Activated CD8-positive, alpha-beta memory T cell treated with anti-CD3 and anti-CD28 coated beads, Interleukin-2, amount 50 U/mL, for 24 hours (primary cell): ENCODE results near the gene PGM5.

Experiments
- DNase-seq: peaks from one replicate; pipeline ENCODE4 v3.0.0-alpha.2; 2020; ENCODE audit errors: extremely low read depth

The PGM5 gene

DNA sequence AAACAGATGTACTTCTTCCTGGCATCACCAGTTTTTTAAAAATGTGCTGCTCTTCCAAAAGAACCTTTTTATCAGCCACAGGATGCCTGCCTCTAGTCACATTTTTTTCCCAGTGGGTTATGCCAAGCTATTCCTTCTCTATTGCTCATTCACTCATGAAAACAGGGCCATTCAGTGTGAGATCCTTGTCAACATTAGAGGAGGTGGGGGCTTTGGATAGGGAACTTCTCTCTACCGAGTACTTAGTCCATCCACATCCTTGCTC, 181.1 kb downstream of the PGM5 start:
- no peak for DNase-seq

DNA sequence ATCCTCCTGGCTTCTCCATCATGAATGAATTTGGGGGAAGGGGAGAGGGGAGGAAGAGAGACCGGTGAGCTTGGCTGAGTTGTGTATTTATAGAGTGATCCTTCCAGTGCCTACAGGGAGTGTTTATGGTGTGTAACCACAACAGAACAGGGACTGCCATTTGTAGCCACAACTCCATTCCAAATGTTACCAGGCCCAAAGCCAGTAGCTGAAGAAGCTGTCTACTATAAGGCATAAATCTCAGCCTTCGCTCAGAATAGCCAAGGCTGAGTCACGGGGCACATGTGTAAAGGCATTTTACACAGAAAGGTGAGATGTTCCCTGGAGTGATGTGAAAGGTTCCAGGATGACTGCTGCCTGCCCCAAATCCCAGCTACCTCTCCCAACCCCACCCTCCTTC, 181.8 kb downstream of the PGM5 start:
- no peak for DNase-seq

DNA sequence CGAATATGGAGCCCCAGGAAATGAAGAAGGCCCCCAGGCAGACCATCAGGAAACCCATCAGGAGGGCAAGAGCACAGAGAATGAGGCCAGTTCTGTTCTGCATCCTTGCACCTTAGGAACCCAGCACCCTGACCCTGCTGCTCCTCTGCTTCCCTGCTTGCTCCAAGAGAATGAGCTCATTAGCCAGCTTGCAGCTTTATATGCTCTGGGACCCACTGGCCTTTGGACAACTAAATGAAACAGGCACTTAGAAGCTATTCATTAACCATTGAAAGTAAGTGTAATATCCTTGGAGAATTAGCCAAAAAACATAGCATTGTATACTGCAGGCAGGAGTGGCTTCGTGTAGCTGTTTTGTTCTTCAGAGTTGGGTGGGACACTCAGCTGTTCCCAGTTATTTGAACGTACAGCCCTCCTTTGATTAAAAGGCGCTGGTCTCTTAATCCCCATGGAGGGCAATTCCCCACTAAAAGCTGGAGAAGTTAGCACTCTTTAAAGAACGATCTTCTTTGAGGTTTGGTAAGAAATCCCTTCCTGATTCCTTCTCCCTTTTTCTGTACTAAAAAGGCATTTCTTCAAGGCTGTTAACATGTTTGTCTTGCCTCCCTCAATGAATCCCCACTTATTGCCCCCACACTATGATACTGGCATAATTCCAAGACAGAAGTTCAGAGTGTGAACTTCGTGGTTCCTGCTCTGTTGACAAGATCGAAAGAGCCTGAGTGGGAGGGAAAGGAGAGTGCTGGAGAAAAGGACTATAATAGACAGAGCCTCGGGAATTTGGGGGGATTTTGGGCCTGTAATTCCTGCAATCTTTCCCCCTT, 184.5 kb downstream of the PGM5 start, which contains the start of gene TMEM252:
Gene TMEM252, minus strand, starts transcription at position 172 of the 824 bp plus-strand sequence. Its CDS starts 69 bp downstream, at position 103.
- no peak for DNase-seq

DNA sequence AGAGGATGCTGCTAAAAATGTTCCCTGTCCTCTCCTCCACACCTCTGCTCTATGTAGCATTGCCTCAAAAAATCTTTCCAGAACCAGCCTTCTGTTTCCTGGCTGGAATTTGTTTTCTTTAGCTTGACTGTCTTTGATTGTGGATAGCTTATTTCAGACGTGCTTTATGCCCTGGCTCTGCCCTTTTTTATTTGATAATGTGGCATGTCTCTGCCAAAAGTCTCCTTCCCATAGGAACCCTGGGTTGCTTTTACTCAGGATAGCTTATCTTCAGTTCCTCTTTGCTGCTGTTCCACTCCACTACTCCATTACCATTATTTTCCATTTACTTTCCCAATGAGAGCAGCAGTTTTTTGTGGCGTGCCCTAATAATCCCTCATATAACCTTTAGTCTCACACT, 185.2 kb downstream of the PGM5 start:
- DNase-seq = no peak

DNA sequence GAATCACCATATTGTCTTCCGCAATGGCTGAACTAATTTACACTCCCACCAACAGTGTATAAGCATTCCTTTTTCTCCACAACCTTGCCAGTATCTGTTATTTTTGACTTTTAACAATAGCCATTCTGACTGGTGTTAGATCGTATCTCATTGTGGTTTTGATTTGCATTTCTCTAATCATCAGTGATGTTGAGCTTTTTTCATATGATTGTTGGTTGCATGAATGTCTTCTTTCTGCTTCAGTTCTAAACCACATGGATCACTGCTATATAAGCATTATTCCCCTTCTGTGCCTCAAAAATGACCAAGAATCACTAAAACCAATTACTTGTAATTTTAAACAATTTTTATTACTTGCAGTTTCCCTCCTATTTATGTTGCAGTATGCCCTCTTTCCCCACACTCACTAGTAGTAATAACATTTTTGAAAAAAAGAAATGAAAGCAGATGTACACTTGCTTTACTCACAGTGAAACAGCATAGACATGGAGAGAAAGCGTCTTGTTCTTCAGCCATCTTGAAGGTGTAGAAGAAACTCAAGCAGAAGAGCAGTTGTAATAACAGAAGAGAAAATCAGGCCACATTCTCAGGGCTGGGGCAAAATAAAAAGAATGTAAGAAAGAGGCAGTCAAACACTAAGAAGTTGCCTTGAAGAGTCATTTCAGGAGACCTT, 188.8 kb downstream of the PGM5 start:
- no peak for DNase-seq

DNA sequence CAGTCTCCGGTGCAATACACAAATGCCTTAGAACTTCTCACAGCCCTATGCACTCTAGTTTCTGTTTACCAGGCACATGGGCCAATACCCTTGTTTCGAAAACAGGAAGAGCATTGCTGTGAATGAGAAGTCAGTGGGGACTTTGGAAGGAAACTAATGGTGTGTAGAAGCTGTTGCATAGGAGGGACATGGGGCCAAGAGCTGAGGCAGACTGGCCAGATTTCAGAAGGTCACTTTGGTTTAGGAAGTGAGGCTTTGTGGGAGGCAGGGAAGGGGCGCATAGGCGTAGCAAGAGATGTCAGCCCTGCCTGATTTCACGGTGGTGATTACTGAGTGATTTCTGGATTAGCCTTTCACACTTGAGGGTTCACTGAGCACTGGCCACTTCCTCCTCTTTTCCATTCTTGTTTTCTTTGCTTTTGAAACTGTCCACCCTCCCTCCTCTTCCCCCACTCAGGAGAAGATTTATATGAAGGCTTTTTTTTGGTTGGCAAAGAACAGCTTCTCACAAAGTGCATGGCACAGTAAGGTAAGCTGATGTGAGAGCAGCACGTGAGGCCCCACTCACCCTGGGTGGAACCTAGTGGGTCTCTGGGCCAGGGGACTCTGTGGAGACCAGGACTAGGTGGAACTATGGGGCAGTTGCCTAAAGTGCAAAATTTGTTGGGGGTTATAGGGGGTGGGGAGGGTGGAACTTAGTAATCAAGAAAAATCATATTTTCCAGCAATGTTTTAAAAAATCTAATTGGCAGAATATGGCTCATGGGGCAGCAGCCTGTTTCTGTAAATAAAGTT, 190.4 kb downstream of the PGM5 start:
- DNase-seq = no peak

DNA sequence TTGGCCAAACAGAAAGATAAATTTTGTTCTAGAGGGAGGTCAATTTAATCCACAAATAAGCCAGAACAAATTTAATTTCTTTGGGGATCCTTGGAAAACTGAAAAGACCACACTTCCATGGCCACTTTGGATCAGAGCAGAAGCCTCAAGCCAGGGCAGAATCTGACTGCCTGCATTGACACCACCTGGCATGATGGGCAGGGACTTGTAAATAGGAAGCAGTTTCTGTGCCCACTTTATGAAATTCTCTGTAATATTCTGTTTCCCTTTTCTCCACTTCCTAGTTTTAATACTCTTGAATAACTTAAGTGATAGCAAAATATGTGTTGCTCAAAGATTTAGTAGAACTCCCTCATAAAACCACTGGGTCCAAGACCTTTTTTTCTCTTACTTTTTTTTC, 191.0 kb downstream of the PGM5 start:
- DNase-seq = no peak

DNA sequence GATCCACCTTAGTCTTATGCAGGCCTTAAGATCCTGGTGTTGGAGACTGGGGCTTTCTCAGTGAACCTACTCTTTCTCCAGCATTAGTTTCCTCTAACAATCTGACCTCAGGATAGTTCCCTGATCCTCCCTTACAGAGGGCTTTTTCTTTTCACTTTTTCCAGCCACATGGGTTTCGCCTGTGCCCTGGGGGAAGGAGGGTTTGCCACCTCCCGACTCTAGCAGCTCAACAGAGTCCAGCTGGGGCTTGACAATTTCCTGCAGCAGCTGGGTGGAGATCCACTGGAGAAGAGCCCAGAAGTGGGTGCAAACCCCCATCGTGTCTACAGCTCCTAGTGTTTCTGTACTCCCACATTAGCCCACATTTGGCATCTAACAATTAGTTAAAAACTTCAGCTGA, 191.8 kb downstream of the PGM5 start:
- no peak for DNase-seq

DNA sequence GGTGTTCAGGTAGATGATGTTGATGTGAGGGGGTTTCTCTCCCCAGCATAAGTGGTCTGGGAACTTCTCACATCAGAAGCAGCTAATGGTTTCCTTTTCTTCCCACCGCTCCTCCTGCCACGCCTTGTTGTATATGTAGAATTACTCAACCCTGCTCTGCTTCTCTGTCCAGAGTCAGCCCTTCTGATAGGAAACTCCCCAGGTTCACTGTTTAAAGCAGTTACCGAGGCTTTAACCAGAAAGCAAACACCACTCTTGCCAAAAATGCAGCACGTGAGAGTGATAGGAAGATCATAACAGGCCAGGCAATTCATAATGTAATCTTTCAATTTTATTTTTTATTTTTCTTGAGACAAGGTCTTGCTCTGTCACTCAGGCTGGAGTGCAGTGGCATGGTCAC, 194.8 kb downstream of the PGM5 start:
- DNase-seq = no peak

DNA sequence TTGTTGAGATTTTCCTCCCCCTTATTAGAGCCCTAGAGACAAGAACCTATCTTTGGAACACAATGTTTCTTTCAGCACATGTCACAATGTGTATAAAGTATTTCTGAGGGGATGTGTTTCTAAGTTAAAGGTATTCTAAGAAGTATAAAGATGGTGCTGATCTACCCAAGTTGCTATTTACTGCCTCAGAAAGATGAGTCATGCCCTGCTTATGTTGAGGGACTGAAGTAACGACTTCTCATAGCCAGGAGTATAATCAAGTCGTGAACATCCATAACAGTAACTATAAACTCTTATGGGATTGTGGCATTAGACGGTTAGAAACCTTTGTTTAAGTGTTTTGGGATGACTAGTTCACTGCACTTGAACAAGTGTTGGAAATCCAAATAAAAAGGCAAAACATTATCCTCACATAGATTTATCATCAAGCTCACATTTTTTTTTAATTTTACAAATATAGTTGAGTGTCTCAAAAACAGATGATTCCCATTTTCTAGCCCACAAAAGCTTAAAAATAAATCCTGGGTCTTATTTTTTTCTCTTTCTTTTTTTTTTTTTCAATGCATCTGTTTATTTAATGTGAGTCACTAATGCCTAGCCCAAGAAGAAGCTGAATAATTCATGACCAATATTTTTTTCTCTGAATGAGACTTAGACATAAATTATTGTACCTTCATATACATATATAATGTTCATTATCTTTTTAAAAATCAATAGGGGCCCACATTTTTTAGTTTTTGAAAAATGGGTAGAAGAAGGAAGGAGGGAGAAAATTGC, 196.5 kb downstream of the PGM5 start:
- no peak for DNase-seq

DNA sequence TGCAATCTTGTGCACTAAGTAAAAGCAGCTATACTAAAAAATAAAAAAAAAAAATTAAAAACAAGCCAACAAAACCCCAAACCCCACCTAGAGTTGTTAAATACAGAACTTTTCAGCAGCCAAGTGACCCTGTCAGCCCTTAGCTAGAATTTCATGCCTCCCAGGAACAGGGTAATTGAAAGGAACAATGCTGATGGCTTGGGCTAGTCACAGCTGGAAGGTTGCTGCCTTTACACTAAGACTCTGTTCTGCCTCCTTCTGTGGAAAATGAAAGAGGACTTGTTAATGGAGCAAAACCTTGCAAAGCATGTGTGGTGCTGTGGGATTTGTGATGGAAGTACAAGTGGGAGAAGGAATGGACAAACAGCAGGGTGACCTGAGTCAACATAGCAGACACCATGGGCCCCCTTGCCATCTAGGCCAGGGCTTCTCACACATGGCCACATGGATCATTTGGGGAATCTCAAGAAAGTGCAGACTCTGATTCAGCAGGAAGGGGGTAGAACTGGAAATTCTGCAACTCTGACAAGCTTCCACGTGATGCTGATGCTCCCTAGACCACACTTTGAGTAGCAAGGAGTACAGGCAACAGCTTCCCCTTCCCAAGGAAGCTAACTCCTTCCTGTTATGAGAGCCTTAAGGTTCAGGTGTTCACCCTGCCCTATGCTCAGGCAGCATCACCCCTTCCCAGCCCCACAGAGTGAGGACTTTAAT, 199.2 kb downstream of the PGM5 start:
- DNase-seq = no peak

DNA sequence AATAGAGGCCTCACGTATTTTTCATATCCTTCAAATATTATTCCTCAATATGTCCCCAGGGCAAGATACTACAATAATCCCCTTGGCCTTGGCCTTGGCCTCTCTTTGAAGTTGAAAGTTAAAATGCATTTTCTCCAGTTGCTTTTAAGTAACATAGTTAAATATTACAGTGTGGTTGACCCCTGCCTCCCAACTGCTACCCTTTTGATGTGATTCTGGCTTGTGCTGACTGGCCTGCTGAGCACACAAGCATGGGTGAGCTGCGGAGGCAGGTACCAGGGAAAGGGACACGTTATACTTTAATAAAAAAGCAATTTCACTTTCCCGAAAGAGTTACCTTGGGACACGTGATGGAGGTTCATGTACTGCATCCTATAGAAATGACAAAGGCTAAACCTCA, 202.1 kb downstream of the PGM5 start:
- DNase-seq = no peak

DNA sequence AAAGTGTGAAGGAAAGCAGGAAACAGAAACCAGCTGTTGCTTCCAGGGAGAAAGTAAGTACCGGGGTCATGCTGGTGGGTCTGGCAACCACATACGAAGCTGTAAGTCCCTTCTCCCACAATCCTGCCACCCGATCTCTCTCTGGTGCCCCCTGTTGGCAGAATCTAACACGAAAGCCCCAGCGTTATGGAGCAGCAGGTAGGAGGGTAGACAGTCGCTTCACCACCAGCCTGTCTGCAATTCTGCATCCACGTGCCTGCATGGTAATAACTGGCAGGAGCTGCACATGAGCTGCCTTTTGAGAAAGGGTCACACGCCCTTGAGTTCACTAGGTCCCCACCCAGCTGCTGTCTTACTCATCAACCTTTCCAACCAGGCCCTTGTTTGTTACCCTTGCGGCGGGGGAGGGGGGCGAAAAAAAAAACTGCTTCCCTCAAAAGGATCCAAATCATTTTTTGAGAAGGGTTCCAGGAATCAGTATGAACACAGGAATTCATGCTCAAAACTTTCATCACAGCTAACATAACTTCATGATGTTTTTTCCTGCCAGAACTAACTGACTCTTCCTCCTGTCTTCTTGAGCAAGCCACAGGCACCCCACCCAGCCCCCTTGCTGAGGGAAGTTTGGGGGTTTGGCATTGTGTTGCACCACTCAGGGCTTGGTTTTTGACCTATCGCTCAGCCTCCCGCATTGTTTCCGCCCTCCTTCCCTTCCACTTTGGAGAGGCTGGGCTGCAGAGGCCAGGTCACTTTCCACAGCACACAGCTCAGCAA, 203.8 kb downstream of the PGM5 start:
- no peak for DNase-seq

DNA sequence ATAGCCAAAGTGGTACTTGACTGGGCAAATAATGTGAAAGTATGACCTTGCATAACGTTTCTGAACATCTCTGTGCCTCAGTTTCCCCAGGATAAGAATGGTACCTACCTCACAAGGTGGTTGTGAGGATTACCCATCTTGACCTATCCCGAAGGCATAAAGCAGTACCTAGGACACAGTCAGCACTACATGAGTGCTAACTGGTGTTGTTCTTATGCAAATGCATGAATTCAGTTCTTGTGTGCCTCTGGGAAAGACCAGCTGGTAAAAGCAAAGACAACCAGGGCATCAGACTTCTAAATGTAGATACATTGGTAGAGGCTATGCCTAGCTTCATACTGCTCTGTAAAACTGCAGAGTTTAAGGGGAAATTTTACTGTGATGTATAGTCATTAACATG, 206.1 kb downstream of the PGM5 start:
- DNase-seq = no peak

DNA sequence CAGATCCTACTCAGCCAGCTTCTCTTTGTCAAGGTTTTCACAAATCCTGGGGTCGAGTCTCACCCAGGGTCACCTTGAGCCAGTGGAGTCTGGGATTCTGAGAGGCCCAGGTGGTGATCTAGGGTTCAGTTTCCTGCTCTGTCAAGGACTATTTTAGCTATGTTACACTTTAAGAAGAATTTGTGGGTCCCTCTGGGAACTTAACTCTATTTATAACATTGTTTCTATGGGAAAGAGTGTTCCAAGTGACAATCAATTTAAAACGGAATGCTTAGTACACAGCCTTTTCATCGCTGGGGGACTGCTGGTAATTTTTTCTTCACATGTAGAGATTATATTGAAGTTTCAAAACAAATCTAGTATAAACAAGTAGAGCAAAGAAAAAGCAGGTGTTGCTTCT, 211.2 kb downstream of the PGM5 start:
- DNase-seq = no peak

DNA sequence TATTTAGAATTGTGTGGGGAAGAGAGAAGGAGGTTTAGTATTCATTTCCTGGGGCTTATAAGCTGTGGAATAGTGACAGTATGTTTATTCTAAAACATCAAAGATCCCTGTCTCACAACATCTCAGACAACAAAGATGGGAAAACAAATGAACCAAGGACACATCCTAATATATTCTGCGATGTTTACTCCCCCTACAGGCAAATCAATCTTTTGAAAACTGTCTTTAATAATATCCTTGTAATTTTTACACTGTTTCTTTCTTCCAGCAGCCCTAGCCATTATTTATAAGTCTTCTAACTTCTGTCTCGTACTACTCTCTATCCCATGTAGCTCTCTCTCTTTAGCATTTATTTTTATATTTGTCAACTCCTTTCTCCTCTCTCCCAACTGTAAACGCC, 217.7 kb downstream of the PGM5 start:
- no peak for DNase-seq

DNA sequence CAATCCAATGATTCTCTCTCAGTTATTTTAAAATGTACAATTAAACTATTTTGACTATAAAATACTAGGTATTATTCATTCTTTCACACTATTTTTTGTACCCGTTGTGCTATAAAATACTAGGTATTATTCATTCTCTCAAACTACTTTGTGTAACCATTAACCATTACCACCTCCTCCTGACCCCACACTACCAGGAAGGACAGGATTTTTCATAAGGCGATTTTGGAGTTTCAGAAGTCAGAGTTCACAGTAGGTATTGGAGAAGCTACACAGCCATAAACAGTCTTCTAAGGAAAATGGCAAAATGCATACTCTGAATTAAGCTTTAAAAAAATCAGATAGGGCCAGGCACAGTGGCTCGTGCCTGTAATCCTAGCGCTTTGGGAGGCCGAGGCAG, 219.4 kb downstream of the PGM5 start:
- DNase-seq = no peak

DNA sequence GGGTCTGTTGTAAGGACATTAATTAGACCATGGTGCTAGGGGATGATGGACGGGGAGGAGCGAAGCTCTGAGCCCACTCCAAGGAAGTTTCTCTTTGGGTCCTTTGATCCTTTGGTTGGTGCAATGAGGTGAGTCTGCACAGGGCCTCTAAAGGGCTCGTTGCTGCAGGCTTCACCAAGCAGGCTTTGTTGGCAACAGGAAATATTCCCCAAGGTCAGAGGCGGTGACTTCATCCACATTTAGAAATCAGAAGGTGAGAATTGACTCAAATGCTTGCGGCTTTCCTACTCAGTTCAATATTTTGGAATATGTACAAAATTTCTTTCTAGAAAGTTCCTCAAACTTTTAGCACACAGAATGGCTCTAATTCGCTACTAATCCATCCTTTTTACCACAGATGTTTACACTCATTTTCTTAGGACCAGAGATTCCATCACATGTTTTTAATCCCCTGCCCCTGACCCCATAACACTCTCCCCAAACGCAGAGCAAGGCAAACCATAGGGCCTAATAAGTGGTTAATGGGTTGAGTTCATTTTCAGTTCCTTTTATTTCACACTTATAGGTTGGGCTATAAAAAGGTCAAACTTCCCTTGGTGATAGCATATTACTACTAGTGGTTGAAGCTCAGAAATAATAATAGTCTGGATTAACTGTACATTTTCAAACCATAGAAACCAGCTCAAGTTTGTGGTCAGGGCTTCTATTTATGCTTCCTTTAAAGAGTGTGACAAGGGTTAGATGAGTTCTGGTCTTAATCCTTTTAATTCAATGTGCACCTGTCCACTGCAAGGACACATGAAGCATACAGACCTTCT, 221.6 kb downstream of the PGM5 start:
- DNase-seq = no peak
